ENCODE measurements around the gene CTRL.
"Not testable (repeated sequence)": the region's sequence is repeated elsewhere in the genome, so short reads cannot be mapped to it uniquely, and the experiment has no call there.

CTRL gene

GRCh38 chr16:67940446-67941089 is 8.9 kb upstream of the CTRL start:
- DNase-seq = no peak

DNA sequence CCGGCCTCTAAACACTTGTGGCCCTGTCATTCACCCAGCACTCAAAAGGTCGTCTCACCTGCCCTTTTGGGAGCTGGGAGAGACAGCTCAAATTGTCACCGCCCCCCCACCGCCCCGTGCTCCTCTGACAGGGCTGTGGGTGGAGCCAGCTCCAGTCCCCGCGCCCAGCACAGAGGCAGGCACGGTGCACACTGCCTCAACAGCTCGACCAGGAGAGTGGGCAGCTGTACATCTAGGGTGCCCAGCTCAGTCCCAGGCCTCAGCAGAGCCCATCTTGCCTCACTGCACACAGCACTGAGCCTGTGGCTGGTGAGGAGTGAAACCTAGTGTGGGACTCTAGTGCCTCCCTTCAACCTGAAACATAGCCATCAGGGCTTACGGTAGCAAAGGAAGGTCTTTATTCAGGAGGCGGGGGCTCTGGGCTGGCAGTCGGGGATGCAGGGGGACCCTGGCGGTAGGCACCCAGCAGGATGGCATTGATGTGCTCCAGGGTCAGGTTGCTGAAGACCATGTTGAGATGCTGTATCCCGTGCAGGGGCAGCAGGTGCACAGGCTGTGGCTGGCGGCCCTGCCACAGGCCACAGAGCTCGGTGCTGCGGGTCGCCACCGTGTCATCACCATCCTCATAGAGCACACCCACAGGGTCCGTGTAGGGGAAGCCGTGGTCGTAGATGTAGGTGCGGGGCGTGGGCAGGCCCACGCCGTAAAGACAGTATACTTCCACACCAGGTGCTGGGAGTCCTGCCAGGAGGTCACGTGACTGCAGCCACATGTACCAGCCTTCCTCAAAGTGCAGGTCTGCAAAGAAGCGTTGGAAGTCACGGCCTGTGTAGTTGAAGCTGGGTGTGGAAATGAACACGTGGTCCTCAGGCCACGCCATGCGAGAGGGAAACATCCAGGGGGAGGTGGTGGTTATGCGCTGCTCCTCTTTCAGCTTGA is 8.1 kb upstream of the CTRL start:
- DNase-seq = peak; percentile 32

GRCh38 chr16:67937713-67938112 is 6.1 kb upstream of the CTRL start:
- DNase-seq = not testable (repeated sequence)

DNA sequence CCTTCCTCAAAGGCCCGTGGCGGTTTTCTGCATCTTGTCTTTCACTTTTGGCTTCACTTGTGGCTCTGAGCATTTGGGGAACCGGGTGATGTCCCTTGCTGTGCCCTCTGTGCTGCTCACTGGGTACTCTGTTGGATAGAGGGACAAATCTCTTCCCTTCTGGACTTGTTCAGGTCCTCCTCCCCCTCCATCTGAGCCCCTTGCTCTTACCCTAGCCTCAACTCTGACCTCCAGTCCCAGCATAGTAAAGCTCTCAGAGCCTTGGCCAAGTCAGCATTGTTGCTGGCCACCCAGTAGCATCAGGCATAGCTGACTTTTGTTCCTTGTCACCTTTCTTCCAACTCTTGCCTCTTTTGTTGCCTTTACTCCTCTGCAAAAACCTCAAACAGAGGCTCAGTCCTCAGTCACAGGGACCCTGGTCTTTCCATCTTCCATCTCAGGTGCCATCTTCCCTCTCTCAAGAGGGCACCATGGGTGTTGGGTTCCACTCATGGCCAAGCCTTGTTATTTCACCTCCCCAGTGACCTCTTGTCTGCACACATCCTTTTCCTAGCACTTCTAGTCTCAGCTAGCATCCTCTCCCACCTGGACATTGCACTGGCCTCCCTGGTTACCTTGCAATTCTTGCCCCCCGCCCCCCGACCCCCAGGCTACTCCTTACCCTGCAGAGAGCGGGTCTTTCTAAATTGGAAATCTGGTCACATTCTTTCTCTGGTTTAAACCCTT is 5.4 kb upstream of the CTRL start:
- DNase-seq = peak; percentile 87

GRCh38 chr16:67936124-67936879 is 4.6 kb upstream of the CTRL start, which contains the start of gene PSMB10:
TSS of gene PSMB10 (minus strand) at chr16:67936850. CDS start at chr16:67936749, 101 bp downstream.
- no peak for DNase-seq

DNA sequence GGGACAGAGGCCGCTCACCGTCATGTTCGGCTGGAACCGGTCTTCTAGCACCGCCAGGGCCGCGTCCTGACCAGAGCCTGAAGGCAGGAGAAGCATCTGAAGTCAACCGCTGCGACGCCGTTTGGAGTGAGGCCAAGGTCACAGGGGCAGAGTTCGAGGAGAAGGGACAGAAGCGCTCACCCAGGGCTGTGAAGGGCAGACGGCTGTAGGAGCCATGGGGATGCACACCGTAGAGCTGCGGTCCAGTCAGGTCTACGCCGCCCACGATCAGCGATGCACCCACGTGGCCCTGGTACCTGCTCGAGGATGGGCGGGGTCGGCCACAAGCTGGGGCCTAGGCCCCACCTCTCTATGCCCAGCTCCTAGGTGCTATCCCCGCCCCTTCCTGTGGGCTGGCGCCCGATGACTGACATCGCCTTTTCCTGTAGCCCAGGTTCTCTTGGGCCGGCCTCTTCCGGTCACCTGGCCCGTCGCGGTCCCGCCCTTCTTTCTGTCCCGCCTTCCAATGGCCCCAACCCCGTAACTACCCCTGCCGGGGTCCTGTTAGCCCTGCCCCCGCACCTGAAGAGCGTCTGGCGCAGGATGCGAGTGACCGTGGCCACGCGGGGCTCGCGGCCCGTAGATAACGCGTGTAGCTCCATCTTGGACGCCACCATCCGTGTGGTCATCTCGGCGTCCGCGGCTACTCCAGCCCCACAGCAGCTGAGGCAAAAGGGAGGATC is 3.9 kb upstream of the CTRL start:
- peak; percentile 97 for DNase-seq

- DNase-seq = no peak
Observed at GRCh38 chr16:67935101-67935401, 3.4 kb upstream of the CTRL start.

DNA sequence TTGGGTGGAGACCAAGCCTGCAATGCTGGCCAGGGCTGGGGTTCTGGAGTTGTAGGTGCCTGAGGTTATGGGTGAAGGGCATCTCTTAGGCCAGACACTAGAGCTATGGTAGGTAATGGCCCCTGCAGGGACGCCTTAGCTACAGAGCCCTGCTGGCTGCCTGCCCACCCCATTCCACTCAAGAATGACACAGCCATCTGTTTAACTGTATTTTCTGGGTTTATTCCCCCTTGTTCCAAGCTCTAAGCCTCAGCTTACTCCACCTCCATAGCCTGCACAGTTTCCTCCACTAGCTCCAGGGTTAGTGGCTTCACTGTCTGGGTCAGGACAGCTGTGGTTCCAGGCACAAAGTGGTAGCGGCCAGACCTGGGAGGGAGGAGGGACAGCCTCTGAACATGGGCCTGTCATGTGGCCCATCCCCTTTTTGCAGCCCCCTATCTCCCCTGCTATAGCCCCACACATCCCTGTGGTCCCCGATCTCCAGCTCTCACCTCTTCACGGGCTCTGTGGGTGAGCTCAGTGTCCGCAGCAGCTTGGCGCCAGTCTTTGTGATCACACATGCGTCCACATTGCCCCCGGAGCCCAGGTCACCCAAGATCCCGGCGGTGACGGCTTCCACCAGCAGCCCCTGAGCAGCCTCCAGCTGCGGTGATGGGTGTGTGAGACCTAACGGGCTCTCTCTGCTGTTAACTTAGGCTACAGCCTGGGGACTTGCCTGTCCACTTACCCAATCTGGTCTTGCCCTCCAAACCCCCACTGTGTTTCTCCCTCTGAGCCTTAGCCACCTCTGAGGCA is 2.8 kb upstream of the CTRL start:
- DNase-seq = no peak

- no peak for DNase-seq
Observed at GRCh38 chr16:67933805-67934204, 2.1 kb upstream of the CTRL start.

DNA sequence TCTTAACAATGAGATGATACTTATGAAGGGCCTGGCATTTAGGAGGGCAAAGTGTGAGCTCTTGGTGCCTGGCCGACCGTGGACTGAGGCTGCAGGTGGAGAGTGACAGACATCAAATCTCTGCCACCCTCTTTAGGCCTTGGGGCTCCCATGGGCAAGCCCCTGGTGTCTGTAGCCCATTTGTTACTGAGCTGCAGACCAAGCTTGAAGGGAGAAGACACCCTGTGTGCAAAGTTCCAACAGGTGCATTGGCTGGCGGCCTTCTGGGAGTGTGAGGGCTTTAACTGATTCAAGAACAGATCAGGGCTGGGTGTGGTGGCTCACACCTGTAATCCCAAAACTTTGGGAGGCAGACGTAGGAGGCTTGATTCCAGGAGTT is 789 bp upstream of the CTRL start:
- no peak for DNase-seq

- no peak for DNase-seq
Observed at GRCh38 chr16:67930678-67931211, 917 bp downstream of the CTRL start.

- no peak for DNase-seq
Observed at GRCh38 chr16:67930191-67930590, 1.5 kb downstream of the CTRL start.

DNA sequence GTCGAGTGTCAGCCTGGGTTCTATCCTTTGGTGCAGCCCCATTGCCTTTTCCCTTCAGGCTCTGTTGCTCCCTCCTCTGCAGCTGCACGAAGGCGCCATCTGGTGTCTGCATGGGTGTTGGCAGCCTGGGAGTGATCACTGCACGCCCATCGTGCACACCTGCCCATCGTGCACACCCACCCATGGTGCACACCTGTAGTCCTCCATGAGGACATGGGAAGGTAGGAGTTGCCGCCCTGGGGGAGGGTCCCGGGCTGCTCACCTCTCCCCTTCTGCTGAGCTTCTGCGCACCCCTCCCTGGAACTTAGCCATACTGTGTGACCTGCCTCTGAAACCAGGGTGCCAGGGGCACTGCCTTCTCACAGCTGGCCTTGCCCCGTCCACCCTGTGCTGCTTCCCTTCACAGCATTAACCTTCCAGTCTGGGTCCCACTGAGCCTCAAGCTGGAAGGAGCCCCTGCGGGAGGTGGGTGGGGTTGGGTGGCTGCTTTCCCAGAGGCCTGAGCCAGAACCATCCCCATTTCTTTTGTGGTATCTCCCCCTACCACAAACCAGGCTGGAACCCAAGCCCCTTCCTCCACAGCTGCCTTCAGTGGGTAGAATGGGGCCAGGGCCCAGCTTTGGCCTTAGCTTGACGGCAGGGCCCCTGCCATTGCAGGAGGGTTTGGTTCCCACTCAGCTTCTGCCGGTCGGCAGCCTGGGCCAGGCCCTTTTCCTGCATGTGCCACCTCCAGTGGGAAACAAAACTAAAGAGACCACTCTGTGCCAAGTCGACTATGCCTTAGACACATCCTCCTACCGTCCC is 2.9 kb downstream of the CTRL start:
- DNase-seq = peak; percentile 81

DNA sequence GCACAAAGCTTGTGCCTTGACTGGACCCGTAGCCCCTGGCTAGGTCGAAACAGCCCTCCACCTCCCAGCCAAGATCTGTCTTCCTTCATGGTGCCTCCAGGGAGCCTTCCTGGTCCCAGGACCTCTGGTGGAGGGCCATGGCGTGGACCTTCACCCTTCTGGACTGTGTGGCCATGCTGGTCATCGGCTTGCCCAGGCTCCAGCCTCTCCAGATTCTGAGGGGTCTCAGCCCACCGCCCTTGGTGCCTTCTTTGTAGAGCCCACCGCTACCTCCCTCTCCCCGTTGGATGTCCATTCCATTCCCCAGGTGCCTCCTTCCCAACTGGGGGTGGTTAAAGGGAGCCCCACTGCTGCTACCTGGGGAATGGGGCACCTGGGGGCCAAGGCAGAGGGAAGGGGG is 3.5 kb downstream of the CTRL start:
- no peak for DNase-seq

GRCh38 chr16:67927131-67927941 is 4.3 kb downstream of the CTRL start:
- DNase-seq = no peak

GRCh38 chr16:67926181-67926750 is 5.4 kb downstream of the CTRL start:
- DNase-seq = no peak

GRCh38 chr16:67924140-67924906 is 7.3 kb downstream of the CTRL start:
- no peak for DNase-seq
